LNCaP clone FGC (cell line): ENCODE data around the gene MTCH1.
A peak's percentile ranks its signal among the peaks of the same experiment; 100 is the strongest.

Experiments
- DNase-seq: peaks from one replicate; pipeline ENCODE4 v3.0.0-alpha.2; 2011; ENCODE audit warnings: low read depth
- H3K4me3 ChIP-seq: 2 replicates; pipeline ENCODE4 v1.5.1; 2011; ENCODE audit warnings: mild to moderate bottlenecking, low read depth, low read length, control low read depth
- TF ChIP-seq, protein P1 (sequence below): IDR thresholded peaks from 2 replicates; pipeline ENCODE4 v1.5.1; 2012; ENCODE audit warnings: mild to moderate bottlenecking; ENCODE audit not compliant: control insufficient read depth, insufficient read depth; ENCODE audit errors: extremely low read depth

Gene MTCH1

DNA sequence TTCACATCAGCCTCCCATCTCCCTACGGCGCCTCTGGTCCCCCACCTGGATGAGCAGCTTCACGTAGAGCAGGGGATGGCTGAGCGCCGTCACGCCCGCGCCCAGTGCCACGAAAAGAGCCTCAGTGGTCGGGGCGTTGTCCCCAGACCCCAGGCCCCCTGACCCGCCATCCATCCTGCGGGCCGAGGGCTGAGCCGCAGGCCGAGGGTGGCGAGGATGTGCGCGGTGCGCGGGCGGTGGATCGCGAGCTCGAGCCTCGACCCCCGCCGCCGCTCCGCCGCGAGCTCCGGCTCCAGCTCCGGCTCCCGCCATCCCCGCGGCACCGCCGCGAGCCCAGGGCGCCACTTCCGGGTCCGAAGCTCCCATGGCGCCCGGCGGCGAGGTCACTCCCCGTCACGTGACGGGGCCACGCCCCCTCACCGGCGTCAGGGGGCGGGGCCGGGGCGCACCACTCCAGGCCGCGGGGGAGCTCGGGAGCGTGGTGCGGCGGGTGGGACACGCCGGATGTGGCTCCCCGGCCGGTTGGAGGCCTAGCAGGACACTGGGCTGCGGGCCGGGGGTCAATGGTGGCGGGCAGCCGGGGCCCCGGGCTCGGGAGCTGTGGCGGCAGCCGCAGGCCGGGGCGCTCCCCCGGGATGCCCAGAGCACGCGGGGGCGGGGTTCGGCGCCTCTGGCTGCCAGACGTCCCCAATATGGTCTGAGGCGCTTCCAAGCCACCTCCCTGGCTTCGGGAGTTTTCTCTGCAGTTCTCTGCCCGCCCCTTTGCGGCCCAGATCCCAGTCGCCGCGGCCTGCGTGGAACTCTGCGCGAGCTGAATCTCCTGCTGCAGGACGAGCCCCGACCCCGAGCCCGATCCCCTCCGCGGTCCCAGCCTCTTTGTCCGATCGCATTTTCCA lies at the start of gene MTCH1:
TSS of gene MTCH1 (minus strand) at position 389 of the 896 bp plus-strand sequence. CDS start at position 366, 23 bp downstream.
- peak; percentile 79 for DNase-seq
- TF ChIP-seq, protein P1, sequence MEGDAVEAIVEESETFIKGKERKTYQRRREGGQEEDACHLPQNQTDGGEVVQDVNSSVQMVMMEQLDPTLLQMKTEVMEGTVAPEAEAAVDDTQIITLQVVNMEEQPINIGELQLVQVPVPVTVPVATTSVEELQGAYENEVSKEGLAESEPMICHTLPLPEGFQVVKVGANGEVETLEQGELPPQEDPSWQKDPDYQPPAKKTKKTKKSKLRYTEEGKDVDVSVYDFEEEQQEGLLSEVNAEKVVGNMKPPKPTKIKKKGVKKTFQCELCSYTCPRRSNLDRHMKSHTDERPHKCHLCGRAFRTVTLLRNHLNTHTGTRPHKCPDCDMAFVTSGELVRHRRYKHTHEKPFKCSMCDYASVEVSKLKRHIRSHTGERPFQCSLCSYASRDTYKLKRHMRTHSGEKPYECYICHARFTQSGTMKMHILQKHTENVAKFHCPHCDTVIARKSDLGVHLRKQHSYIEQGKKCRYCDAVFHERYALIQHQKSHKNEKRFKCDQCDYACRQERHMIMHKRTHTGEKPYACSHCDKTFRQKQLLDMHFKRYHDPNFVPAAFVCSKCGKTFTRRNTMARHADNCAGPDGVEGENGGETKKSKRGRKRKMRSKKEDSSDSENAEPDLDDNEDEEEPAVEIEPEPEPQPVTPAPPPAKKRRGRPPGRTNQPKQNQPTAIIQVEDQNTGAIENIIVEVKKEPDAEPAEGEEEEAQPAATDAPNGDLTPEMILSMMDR, result no peak
- peak within 1 kb of the TSS; percentile 99 for H3K4me3 ChIP-seq

- DNase-seq, result no peak
- no peak overlapping the region for H3K4me3 ChIP-seq
- TF ChIP-seq, protein P1, result no peak
These were observed 48.1 kb upstream of the MTCH1 start for GRCh38 chr6:37033819-37034795.

- no peak overlapping the region for H3K4me3 ChIP-seq
- TF ChIP-seq, protein P1, result no peak
- DNase-seq, result no peak
These were observed 47.3 kb upstream of the MTCH1 start for GRCh38 chr6:37033255-37033654.

DNA sequence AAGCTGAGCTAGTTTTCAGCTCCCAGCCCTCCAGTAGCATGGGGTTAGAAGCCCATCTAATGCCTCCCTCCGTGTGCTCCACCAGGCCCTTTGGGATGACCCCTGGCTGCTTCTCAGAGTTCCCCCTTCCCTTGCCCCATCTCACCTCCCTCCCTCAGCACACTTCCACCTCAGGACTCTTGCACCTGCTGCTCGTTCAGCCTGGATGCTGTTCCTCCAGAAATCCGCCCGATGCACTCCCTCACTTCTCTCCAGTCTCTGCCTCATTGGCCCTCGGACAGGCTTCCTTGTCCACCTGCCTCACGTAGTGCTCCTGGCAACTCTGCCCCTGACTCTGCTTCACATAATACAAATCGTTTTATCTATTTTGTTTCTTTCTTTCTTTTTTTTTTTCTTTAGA lies 46.2 kb upstream of the MTCH1 start:
- TF ChIP-seq, protein P1, result no peak
- DNase-seq, result no peak
- H3K4me3 ChIP-seq, result no peak overlapping the region

- no peak for DNase-seq
- TF ChIP-seq, protein P1, result no peak
- H3K4me3 ChIP-seq, result no peak overlapping the region
These were observed 44.6 kb upstream of the MTCH1 start for GRCh38 chr6:37030599-37030998.

DNA sequence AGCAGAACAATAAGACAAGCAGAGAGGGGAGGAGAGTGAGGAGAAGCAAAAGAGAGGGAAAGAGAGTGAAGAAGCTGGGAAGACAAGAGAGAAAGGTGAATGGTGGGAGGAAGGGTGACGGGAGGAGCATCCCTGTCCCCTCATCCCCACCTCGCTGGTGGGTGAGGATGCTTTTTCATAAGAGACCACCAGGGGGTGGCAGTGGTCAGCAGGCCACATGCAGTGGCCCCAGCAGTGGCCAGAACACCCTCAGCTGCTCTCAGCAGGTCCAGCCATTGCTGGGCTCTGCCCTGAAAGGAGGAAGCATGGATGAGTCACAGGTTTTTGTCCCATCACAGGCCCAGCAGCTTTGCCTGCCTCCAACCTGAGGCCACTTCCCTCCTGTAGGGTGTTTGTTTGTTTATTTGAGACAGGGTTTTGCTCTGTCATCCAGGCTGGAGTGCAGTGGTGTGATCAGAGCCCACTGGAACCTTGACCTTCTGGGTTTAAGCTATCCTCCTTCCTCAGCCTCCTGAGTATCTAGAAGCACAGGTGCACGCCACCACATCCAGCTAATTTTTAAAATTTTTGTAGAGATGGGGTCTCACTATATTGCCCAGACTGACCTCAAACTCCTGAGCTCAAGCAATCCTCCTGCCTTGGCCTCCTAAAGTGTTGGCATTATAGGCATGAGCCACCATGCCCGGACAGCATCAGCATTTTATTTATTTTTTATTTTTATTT lies 43.4 kb upstream of the MTCH1 start:
- TF ChIP-seq, protein P1, result peak; percentile 41
- no peak overlapping the region for H3K4me3 ChIP-seq
- DNase-seq, result no peak
